A673 (cell line): ENCODE measurements around the gene SPACA4.

ENCODE experiments used
- EZH2 ChIP-seq: fragments of 200-600 bp; sonication (generic); IDR thresholded peaks from 2 replicates; pipeline ENCODE4 v1.6.1; 2017; ENCODE audit warnings: borderline replicate concordance, low read depth, mild to moderate bottlenecking, mixed read lengths, antibody characterized with exemption, low read length; ENCODE audit not compliant: poor library complexity, severe bottlenecking
- TF ChIP-seq, protein P1 (sequence below): fragments of 300-800, 200-600 bp; sonication (generic); conservative IDR thresholded peaks from 2 replicates; pipeline ENCODE4 v1.5.1; 2017; ENCODE audit warnings: low read depth, mild to moderate bottlenecking, antibody characterized with exemption, low read length, moderate library complexity, mixed read lengths

DNA sequence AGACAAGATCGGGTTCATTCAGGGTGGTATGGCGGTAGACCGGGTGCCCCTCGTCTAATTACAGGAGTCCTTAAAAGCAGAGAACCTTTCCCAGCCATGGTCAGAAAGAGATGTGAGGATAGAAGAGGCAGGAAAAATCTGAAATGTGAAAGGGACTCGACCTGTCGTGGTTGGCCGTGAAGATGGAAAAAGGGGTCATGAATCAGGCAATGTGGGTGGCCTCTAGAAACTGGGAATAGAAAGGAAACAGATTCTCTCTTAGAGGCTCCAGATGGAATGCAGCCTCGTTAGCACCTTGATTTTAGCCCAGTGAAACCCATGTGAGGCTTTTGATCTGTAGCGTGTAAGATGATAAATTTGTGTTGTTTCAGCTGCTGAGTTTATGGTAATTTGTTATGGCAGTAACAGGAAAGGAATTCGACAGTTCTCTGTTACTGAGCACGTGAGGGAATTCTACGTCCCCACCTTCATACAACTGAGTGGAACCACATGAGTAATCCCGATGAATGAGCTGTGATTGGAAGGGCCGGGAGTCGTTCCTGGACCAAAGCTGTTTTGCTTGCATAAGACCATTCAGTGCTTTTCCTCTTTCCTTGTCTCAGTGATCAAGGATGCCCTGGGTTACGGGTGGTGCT lies 50.4 kb downstream of the SPACA4 start:
- TF ChIP-seq, protein P1, sequence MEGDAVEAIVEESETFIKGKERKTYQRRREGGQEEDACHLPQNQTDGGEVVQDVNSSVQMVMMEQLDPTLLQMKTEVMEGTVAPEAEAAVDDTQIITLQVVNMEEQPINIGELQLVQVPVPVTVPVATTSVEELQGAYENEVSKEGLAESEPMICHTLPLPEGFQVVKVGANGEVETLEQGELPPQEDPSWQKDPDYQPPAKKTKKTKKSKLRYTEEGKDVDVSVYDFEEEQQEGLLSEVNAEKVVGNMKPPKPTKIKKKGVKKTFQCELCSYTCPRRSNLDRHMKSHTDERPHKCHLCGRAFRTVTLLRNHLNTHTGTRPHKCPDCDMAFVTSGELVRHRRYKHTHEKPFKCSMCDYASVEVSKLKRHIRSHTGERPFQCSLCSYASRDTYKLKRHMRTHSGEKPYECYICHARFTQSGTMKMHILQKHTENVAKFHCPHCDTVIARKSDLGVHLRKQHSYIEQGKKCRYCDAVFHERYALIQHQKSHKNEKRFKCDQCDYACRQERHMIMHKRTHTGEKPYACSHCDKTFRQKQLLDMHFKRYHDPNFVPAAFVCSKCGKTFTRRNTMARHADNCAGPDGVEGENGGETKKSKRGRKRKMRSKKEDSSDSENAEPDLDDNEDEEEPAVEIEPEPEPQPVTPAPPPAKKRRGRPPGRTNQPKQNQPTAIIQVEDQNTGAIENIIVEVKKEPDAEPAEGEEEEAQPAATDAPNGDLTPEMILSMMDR, result no peak
- no peak for TF ChIP-seq EZH2
